ENCODE results near the gene KIAA0513.

- TF ChIP-seq EZH2 (IDR thresholded peaks at IDR 0.05; ENCODE audit: borderline replicate concordance, low read length) (no peak), CTCF (conservative IDR thresholded peaks at IDR 0.05 in 1 of 2, IDR thresholded peaks at IDR 0.05 in 1 of 2; ENCODE audit: extremely low read depth in 1 of 2, insufficient read depth in 1 of 2, low read depth in 1 of 2, low read length in 2 of 2) (no peak)
These were observed 110.7 kb downstream of the KIAA0513 start for GRCh38 chr16:85138073-85138824.

All from mammary epithelial cell (primary cell).